SJSA1 (cell line): ENCODE data around the gene NAE1. TPM values are rescaled to one million over a fixed set of nuclear protein-coding genes. Genes with fewer than 3 reads are reported as not detected.
"Not testable (repeated sequence)": the region's sequence is repeated elsewhere in the genome, so short reads cannot be mapped to it uniquely, and the experiment has no call there.

Experiments used
- DNase-seq, 2 experiments: peaks; one replicate each; pipeline ENCODE4 v3.0.0-alpha.2; 2015 to 2020; ENCODE audit warnings: low spot score in 2 of 2, low read depth in 1 of 2
- H3K27ac ChIP-seq: fragments of 250-450 bp; sonication (Bioruptor Pico); 2 replicates; pipeline ENCODE4 v1.5.1; 2020; ENCODE audit warnings: mild to moderate bottlenecking, moderate library complexity
- H3K27me3 ChIP-seq: fragments of 250-450 bp; sonication (Bioruptor Pico); replicated peaks from 2 replicates; pipeline ENCODE4 v1.5.1; 2020; ENCODE audit warnings: mild to moderate bottlenecking, moderate library complexity
- H3K36me3 ChIP-seq: fragments of 250-450 bp; sonication (Bioruptor Pico); 2 replicates; pipeline ENCODE4 v1.5.1; 2020; ENCODE audit warnings: mild to moderate bottlenecking
- H3K4me1 ChIP-seq: fragments of 250-450 bp; sonication (Bioruptor Pico); replicated peaks from 2 replicates; pipeline ENCODE4 v1.6.1; 2021; ENCODE audit warnings: mild to moderate bottlenecking
- H3K4me3 ChIP-seq: fragments of 250-450 bp; sonication (Bioruptor Pico); 2 replicates; pipeline ENCODE4 v1.5.1; 2020; ENCODE audit warnings: mild to moderate bottlenecking
- H3K9me3 ChIP-seq: fragments of 250-450 bp; sonication (Bioruptor Pico); replicated peaks from 2 replicates; pipeline ENCODE4 v1.5.1; 2020; ENCODE audit warnings: mild to moderate bottlenecking
- total RNA-seq: library from RNA; depleted of rRNA; stranded (reverse); fragments of >200 nt; shearing (Covaris generic); gene quantifications from 2 replicates; pipeline ENCODE4 v1.2.3, GENCODE V29; 2014; rRNA removed

Gene NAE1
- total RNA-seq, result 78.8 and 80.9 TPM in 2 replicates

- DNase-seq, result peak; percentile 84 to 91
Observed at GRCh38 chr16:66830422-66831404, at the start of gene NAE1. NAE1 (minus strand) TSS chr16:66830976; CDS start chr16:66830899, 77 bp downstream.

GRCh38 chr16:66878067-66878466 is 47.3 kb upstream of the NAE1 start:
- Histone ChIP-seq H3K4me1 (peaks cover 26% of the 10 kb centered on the region), H3K27ac (no peak overlapping the region), H3K27me3 (no peaks in the 10 kb centered on the region), H3K9me3 (no peaks in the 10 kb centered on the region), H3K36me3 (no peaks in the 10 kb centered on the region), H3K4me3 (no peak overlapping the region)
- DNase-seq, result no peak

More at GRCh38 chr16:66830422-66831404, at the start of gene NAE1:
- Histone ChIP-seq H3K27ac (peak within 1 kb of the TSS; percentile 48), H3K4me3 (peak within 1 kb of the TSS; percentile 83), H3K27me3 (no peaks in the 10 kb centered on the region), H3K36me3 (peaks cover 35% of the 10 kb centered on the region), H3K9me3 (no peaks in the 10 kb centered on the region), H3K4me1 (peaks cover 12% of the 10 kb centered on the region)

GRCh38 chr16:66874079-66874775 is 43.5 kb upstream of the NAE1 start:
- no peak overlapping the region for H3K27ac ChIP-seq
- no peaks in the 10 kb centered on the region for H3K9me3 ChIP-seq
- peaks cover 22% of the 10 kb centered on the region for H3K4me1 ChIP-seq
- no peak overlapping the region for H3K4me3 ChIP-seq
- DNase-seq, result peak in 1 of 2 experiments; percentile 44
- H3K27me3 ChIP-seq, result no peaks in the 10 kb centered on the region
- H3K36me3 ChIP-seq, result no peaks in the 10 kb centered on the region

- Histone ChIP-seq H3K4me1 (peaks cover 22% of the 10 kb centered on the region), H3K9me3 (no peaks in the 10 kb centered on the region), H3K4me3 (no peak overlapping the region), H3K27ac (no peak overlapping the region), H3K36me3 (no peaks in the 10 kb centered on the region), H3K27me3 (no peaks in the 10 kb centered on the region)
- no peak for DNase-seq
Observed at GRCh38 chr16:66873685-66874055, 42.9 kb upstream of the NAE1 start.

GRCh38 chr16:66872943-66873684 is 42.3 kb upstream of the NAE1 start:
- Histone ChIP-seq H3K36me3 (no peaks in the 10 kb centered on the region), H3K4me3 (no peak overlapping the region; the same call in 1 of the 2 replicates), H3K27me3 (no peaks in the 10 kb centered on the region), H3K4me1 (peaks cover 22% of the 10 kb centered on the region), H3K27ac (no peak overlapping the region), H3K9me3 (no peaks in the 10 kb centered on the region)
- DNase-seq, result peak; percentile 98 to 99

- H3K36me3 ChIP-seq, result no peaks in the 10 kb centered on the region
- no peaks in the 10 kb centered on the region for H3K27me3 ChIP-seq
- no peak overlapping the region for H3K27ac ChIP-seq
- peaks cover 22% of the 10 kb centered on the region for H3K4me1 ChIP-seq
- H3K4me3 ChIP-seq, result no peak overlapping the region
- no peaks in the 10 kb centered on the region for H3K9me3 ChIP-seq
- no peak for DNase-seq
Observed at GRCh38 chr16:66872559-66872942, 41.8 kb upstream of the NAE1 start.

GRCh38 chr16:66871840-66872239 is 41.1 kb upstream of the NAE1 start:
- Histone ChIP-seq H3K36me3 (no peaks in the 10 kb centered on the region), H3K9me3 (no peaks in the 10 kb centered on the region), H3K27me3 (no peaks in the 10 kb centered on the region), H3K27ac (no peak overlapping the region), H3K4me1 (peaks cover 22% of the 10 kb centered on the region), H3K4me3 (no peak overlapping the region)
- no peak for DNase-seq

GRCh38 chr16:66871363-66871762 is 40.6 kb upstream of the NAE1 start:
- not testable (repeated sequence) for H3K36me3 ChIP-seq, H3K27ac ChIP-seq, H3K27me3 ChIP-seq

GRCh38 chr16:66869424-66869823 is 38.6 kb upstream of the NAE1 start:
- H3K9me3 ChIP-seq, result no peaks in the 10 kb centered on the region
- DNase-seq, result no peak
- H3K27ac ChIP-seq, result no peak overlapping the region
- H3K4me1 ChIP-seq, result peaks cover 10% of the 10 kb centered on the region
- H3K27me3 ChIP-seq, result no peaks in the 10 kb centered on the region
- H3K4me3 ChIP-seq, result no peak overlapping the region
- no peaks in the 10 kb centered on the region for H3K36me3 ChIP-seq

More at GRCh38 chr16:66871363-66871762, 40.6 kb upstream of the NAE1 start:
- peaks cover 22% of the 10 kb centered on the region for H3K4me1 ChIP-seq
- not testable (repeated sequence) for DNase-seq, H3K4me3 ChIP-seq, H3K9me3 ChIP-seq

GRCh38 chr16:66863707-66864106 is 32.9 kb upstream of the NAE1 start:
- no peaks in the 10 kb centered on the region for H3K9me3 ChIP-seq
- H3K27me3 ChIP-seq, result no peaks in the 10 kb centered on the region; the same call in 1 of the 2 replicates
- no peak for DNase-seq

GRCh38 chr16:66862023-66862520 is 31.3 kb upstream of the NAE1 start:
- H3K9me3 ChIP-seq, result no peaks in the 10 kb centered on the region
- no peak for DNase-seq
- no peak overlapping the region for H3K4me3 ChIP-seq
- H3K27me3 ChIP-seq, result no peaks in the 10 kb centered on the region; the same call in 1 of the 2 replicates
- no peaks in the 10 kb centered on the region for H3K36me3 ChIP-seq
- no peak overlapping the region for H3K27ac ChIP-seq
- H3K4me1 ChIP-seq, result peaks cover 5% of the 10 kb centered on the region; the same call in 1 of the 2 replicates

More at GRCh38 chr16:66863707-66864106, 32.9 kb upstream of the NAE1 start:
- Histone ChIP-seq H3K36me3 (no peaks in the 10 kb centered on the region), H3K27ac (no peak overlapping the region), H3K4me3 (no peak overlapping the region), H3K4me1 (peaks cover 5% of the 10 kb centered on the region; the same call in 1 of the 2 replicates)

GRCh38 chr16:66859397-66860068 is 28.8 kb upstream of the NAE1 start:
- DNase-seq, result no peak
- no peak overlapping the region for H3K27ac ChIP-seq
- H3K9me3 ChIP-seq, result no peaks in the 10 kb centered on the region
- no peaks in the 10 kb centered on the region; the same call in 1 of the 2 replicates for H3K27me3 ChIP-seq
- peaks cover 5% of the 10 kb centered on the region; the same call in 1 of the 2 replicates for H3K4me1 ChIP-seq
- no peaks in the 10 kb centered on the region for H3K36me3 ChIP-seq
- no peak overlapping the region for H3K4me3 ChIP-seq
